Hematopoietic multipotent progenitor cell (in vitro differentiated cells): ENCODE data around the gene TMCC1. TPM values are rescaled to one million over a fixed set of nuclear protein-coding genes. Genes with fewer than 3 reads are reported as not detected.
"Not testable (repeated sequence)": the region's sequence is repeated elsewhere in the genome, so short reads cannot be mapped to it uniquely, and the experiment has no call there.

Experiments
- DNase-seq, 3 donors: peaks; one replicate each; pipeline ENCODE4 v3.0.0-alpha.2; 2011 to 2015; ENCODE audit warnings: low read depth in 2 of 3, low spot score in 2 of 3
- total RNA-seq: library from RNA; depleted of rRNA; stranded (reverse); fragments of >200 nt; gene quantifications from one replicate; pipeline ENCODE4 v1.2.3, GENCODE V29; 2012

Gene TMCC1
- total RNA-seq, 1 donor, result 9.4 TPM

DNA sequence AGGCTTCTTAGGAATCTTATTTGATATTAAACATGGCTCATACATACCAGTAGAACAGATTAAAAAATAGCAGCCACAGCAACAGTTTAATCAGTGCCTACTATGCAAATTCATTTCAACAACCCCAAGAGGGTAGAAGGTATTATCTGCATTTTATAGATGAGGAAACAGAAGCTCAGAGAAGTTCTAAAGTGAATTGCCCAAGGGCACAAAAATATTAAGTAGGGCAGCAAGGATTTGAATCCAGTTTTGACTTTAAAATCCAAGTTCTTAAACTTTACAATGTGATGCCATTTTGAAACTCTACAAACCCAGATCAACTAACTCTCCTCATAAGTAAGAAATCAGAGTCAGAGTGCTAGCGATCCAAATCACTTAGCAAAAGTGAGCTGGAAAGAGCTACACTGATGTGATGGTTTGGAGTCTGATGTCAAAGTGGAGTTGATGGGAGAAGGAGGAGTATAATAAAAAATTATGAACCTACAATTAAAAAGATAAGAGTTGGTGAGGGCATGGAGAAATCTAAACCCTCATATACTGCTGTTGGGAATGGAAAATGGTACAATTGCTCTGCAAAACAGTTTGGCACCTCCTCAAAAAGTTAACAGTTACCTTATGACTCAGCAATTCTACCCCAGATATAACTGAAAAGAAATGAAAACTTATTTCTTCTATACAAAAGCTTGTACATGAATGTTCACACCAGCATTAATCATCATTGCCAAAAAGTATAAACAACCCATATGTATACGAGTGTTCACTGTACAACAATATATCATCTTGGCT is 236.1 kb downstream of the TMCC1 start:
- peak in 1 of 3 donors; percentile 20 for DNase-seq

- DNase-seq, result no peak
These were observed 236.8 kb downstream of the TMCC1 start for GRCh38 chr3:129656659-129657247.

GRCh38 chr3:129655291-129655700 is 238.2 kb downstream of the TMCC1 start:
- DNase-seq, result no peak

DNA sequence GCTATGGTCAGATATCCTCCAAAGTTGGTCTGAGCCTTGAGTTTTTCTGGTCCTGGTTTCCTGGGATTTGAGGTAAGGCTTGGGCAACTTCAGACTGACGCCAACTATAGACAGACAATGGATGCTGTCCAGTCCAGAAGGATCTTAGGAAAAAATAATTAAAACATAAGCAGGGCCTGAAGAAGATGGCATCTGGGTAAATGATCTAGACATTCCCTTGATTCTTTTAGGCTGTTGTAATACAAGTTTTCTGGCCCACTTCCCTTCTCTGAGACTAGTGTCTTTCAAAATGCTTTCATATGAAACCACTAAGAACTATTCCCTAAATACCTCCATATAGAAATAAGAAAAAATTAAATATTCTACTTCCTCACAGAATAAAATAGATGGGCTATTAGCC is 239.4 kb downstream of the TMCC1 start:
- no peak for DNase-seq

GRCh38 chr3:129653019-129653418 is 240.5 kb downstream of the TMCC1 start:
- DNase-seq, result no peak

- DNase-seq, result no peak
These were observed 241.9 kb downstream of the TMCC1 start for GRCh38 chr3:129651435-129652202.

GRCh38 chr3:129650256-129650872 is 243.1 kb downstream of the TMCC1 start:
- peak in 2 of 3 donors; percentile 63 to 81 for DNase-seq

DNA sequence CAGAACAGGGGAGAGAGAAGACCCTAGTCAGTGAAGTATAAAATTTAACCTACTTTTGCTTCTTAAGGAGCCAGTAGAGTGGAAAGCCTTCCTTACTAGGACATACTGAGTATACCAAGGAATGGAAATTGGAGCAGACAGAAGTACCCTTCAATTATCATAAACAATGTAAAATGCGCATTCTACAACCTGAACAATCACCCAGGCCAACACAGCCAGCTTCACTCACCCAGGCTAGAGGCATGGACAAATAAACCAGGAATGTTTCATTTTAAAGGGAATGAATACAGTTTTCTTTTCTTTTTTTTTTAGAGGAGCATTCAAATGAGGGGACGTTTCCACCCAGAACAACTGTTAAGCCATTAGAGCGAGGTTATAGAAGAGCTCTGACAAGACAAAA is 245.1 kb downstream of the TMCC1 start:
- no peak for DNase-seq

GRCh38 chr3:129645286-129645685 is 248.2 kb downstream of the TMCC1 start:
- peak in 1 of 3 donors; percentile 24 for DNase-seq

DNA sequence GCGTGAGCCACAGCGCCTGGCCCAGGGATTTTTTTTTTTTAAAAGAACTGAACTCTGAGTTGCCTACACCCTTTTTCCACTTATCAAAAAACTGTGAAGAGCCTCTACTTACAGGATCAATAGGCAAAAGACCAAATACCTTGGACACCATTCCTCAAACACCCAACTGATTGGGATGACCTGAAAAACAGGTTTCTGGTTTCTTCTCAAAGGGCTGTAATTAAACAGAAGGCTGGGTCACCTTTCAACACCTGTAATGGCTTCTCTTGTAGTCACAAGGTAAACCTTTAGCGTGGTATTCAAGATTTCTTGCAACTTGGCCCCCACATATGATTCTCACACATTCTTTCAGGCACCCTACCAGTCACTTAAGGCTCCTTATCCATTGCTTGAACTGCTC is 248.7 kb downstream of the TMCC1 start:
- DNase-seq, result no peak

- DNase-seq, result not testable (repeated sequence)
These were observed 251.8 kb downstream of the TMCC1 start for GRCh38 chr3:129641567-129642260.

DNA sequence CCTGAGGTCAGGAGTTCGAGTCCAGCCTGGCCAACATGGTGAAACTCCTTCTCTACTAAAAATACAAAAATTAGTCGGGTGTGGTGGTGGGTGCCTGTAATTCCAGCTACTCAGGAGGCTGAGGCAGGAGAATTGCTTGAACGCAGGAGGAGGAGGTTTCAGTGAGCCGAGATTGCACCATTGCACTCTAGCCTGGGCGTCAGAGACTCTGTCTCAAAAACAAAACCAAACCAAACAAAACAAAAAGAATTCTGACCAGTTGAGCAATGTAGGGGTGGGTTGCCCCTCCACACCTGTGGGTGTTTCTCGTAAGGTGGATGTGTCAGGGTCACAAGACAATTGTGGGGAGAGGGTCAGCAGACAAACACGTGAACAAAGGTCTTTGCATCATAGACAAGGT is 252.5 kb downstream of the TMCC1 start:
- not testable (repeated sequence) for DNase-seq

GRCh38 chr3:129638481-129638880 is 255.0 kb downstream of the TMCC1 start:
- DNase-seq, result no peak

DNA sequence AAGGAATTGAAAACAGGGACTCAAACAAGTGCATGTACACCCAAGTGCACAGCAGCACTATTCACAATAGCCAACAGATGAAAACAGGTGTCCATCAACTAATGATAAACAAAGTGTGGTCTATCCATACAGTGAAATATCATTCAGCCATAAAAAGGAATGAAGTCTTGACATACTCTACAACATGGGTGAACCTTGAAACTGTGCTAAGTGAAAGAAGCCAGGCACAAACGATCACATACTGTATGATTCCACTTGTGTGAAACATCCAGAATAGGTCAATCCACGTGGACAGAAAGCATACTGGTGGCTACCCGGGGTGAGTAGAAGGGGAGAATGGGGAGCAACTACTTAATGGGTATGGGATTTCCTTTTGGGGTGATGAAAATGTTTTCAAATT is 257.4 kb downstream of the TMCC1 start:
- DNase-seq, result no peak

- no peak for DNase-seq
These were observed 257.9 kb downstream of the TMCC1 start for GRCh38 chr3:129635656-129636055.

DNA sequence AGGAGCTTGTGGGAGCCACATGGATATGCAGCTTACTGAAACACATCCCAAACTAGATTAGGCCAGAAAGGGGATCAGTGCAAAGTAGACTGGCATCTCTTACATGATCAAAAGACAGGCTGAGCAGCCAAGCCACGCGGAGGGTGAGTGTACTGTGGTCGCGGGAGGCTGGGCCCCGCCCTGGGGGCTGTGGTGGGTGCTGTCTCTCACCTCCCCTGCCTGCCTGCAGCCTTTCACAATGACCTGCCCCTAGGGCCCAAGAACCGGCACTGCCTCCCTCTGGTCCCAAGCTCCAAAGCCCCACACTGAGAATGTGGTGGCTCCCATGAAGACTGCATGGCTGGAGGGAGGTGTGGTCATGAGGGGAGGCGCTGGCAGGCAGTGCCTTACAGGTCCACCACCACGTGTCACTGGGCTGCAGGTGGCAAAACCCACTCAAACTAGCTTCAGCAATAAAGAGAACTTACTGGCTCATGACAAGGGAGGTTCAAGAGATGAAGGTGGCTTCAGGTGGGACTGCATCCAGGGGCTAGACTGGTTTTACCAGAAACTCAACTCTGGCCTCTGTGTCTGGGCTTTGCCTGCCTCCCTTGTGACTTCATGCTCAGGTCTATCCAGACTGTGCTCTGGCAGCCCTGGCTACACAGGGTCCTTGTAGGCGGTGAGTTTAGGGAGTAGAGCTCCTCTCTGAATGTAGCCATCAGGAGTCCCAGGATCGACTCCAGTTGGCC is 259.6 kb downstream of the TMCC1 start:
- DNase-seq, result no peak

GRCh38 chr3:129632977-129633376 is 260.5 kb downstream of the TMCC1 start:
- DNase-seq, result no peak

DNA sequence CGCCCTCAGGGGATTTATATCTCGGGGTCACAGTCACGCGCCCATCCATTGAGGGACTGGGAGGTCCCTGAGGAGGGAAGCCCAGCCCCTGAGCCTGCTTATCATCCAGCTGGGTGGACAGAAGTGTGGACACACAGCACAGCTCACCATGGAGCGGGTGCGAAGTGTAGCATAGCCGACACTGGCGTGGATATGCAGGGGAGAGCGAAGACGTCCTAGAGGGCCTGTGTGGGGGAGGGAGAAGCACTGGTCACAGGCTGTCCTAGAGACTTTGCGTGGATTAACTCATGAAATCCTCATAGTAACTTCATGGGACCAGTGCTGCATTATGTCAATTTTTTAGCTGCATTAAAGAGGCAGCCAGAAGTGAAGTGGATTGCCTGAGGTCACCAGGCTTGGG is 261.0 kb downstream of the TMCC1 start:
- DNase-seq, result no peak

DNA sequence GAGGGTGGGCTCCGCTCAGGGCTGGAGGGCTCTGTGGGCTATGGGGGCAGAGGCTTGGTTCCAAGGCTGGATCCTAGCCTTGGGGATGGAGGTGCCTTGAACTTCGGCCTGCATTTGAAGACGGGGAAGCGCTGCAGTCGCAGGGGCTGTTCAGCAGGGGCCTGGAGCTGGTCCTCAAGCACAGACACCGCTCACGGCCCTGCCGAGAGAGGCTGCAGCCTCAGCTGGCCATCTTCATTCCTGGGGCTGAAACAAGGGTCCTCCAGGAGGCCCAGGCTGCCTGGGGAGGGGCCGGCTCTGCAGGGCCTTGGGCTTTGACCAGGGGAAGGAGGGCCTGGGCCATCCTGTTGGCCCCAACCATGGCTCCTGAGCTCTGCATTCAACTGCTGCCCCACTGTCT is 261.5 kb downstream of the TMCC1 start:
- no peak for DNase-seq

GRCh38 chr3:129629011-129629410 is 264.5 kb downstream of the TMCC1 start:
- DNase-seq, result no peak
